GM03348 (cell line): ENCODE results near the gene TMPRSS13.

Source experiments
- DNase-seq: peaks from one replicate; pipeline ENCODE4 v3.0.0; 2012; ENCODE audit warnings: low spot score

The TMPRSS13 gene

DNA sequence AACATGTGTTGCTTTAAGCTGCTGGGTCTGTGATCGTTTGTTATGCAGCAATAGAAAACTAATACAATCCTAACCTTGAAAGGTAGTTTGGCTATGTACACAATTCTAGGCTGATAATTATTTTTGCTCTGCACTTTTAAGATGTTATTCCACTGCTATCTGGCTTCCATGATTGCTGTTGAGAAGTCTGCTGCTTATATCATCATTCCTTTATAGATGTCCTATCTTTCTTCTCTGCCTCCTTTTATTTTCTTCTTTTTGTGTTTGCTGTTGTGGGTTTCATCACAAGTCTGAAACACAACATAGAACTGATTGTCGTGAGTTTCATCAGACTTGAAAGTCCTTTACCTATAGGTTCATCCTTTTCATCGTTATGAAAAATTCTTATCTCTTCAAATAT is 76.9 kb downstream of the TMPRSS13 start:
- no peak for DNase-seq

DNA sequence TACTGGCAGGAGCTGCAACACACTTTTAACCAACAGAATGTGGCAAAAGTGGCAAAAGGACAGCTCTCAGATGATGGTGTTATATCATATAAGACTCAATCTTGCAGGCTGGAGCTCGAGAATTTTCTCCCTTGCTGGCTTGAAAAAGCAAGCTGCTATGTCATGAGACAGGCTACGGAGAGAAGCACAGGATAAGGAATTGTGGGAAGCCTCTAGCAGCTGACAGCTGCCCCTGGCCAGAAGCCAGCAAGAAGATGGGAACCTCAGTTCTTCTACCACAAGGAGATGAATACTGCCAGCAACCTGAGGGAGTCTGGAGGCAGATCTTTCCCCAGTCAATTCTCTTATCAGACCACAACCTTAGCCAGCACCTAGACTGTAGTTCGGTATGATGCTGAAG is 77.3 kb downstream of the TMPRSS13 start:
- DNase-seq, result no peak

DNA sequence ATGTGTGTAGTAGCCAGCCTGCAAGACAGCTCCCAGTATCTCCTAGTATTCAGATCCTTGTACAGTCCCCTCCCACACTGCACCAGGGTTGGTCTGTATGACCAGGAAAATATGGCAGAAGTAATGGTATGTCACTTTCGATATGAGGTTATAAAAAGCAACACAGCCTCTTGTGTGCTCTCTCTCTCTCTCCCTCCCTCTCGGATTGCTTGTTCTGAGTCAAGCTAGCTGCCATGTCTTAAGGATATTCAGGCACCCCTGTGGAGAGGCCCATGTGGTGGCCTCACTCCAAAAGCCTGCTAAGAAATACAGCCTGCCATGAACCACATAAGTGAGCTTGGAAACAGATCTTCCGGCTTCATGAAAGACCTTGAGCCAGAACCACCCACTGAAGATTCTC is 78.1 kb downstream of the TMPRSS13 start:
- DNase-seq, result no peak
